ENCODE results near the gene APOC4. TPM values are rescaled to one million over a fixed set of nuclear protein-coding genes. Genes with fewer than 3 reads are reported as not detected.

The APOC4 gene
- total RNA-seq, 1 experiment from 2014 or later = not detected

GRCh38 chr19:44974857-44975256 lies 32.8 kb downstream of the APOC4 start:
- Histone ChIP-seq H3K27me3 (ENCODE audit: insufficient read depth, low read length) (no peaks in the 10 kb centered on the region), H3K9ac (ENCODE audit: low read length) (no peak overlapping the region), H3K9me3 (ENCODE audit: control insufficient read depth in 1 of 2, insufficient read depth in 1 of 2, low read depth in 1 of 2, low read length in 2 of 2) (no peaks in the 10 kb centered on the region), H2AFZ (ENCODE audit: low read depth, low read length, poor library complexity, severe bottlenecking) (no peak overlapping the region), H3K4me2 (ENCODE audit: low read length) (no peak overlapping the region), H3K36me3 (ENCODE audit: control insufficient read depth in 1 of 2, insufficient read depth in 2 of 2, low read length in 2 of 2) (peaks cover 40 to 48% of the 10 kb centered on the region in 2 experiments; a peak in 3 of 4 replicates), H3K9me2 (ENCODE audit: insufficient read depth) (no peaks in the 10 kb centered on the region), H3K79me2 (ENCODE audit: insufficient read depth, low read length) (no peaks in the 10 kb centered on the region), H3K27ac (ENCODE audit: low read depth, low read length) (no peak overlapping the region), H3K4me1 (ENCODE audit: control insufficient read depth in 1 of 2, insufficient read depth in 2 of 2, low read length in 2 of 2) (no peaks in the 10 kb centered on the region), H4K20me1 (ENCODE audit: insufficient read depth) (no peaks in the 10 kb centered on the region), H3K4me3 (replicated peaks in 1 of 2; ENCODE audit: low read depth in 1 of 2, low read length in 2 of 2) (no peak overlapping the region)
- DNase-seq (ENCODE audit: low read depth, low spot score) = no peak
- ChIA-PET POLR2A (interaction anchor here (0.6 kb wide), 1 partner anchor 294 kb away, joined by 3 read pairs; no protein-coding TSS in a partner anchor), CTCF (no interaction called here), RAD21 (ENCODE audit: low non-redundant PET in 1 of 2, low total read pairs in 2 of 2, uncharacterized antibody in 2 of 2, unreplicated experiment in 2 of 2) (no interaction called here)
- BruUV-seq (replicated peaks) = no TSS peak
- intact Hi-C loops (cut with micrococcal nuclease) = no loop called here
- ATAC-seq = no peak
- TF ChIP-seq JUND (IDR thresholded peaks at IDR 0.05) = no peak
- TF ChIP-seq FOSL1 (IDR thresholded peaks at IDR 0.05; ENCODE audit: low read depth) = no peak
- no peak for TF ChIP-seq CTCF (IDR thresholded peaks at IDR 0.05 in 2 of 3, conservative IDR thresholded peaks at IDR 0.05 in 1 of 3; ENCODE audit: borderline replicate concordance in 1 of 3, insufficient read depth in 1 of 3, low read depth in 2 of 3, low read length in 2 of 3)
- TF ChIP-seq SP1 (IDR thresholded peaks at IDR 0.05; ENCODE audit: low read depth) = no peak

GRCh38 chr19:44975444-44975843 lies 33.4 kb downstream of the APOC4 start:
- no peaks in the 10 kb centered on the region for H3K4me1 ChIP-seq (ENCODE audit: control insufficient read depth in 1 of 2, insufficient read depth in 2 of 2, low read length in 2 of 2)
- RAD21 ChIA-PET (ENCODE audit: low non-redundant PET in 1 of 2, low total read pairs in 2 of 2, uncharacterized antibody in 2 of 2, unreplicated experiment in 2 of 2) = no interaction called here
- H3K27ac ChIP-seq (ENCODE audit: low read depth, low read length) = no peak overlapping the region
- CTCF ChIA-PET = no interaction called here
- no TSS peak for BruUV-seq (replicated peaks)
- H3K9me2 ChIP-seq (ENCODE audit: insufficient read depth) = no peaks in the 10 kb centered on the region
- H3K27me3 ChIP-seq (ENCODE audit: insufficient read depth, low read length) = no peaks in the 10 kb centered on the region
- ATAC-seq (no peak), DNase-seq (ENCODE audit: low read depth, low spot score) (no peak)
- H3K79me2 ChIP-seq (ENCODE audit: insufficient read depth, low read length) = no peaks in the 10 kb centered on the region
- H3K4me3 ChIP-seq (replicated peaks in 1 of 2; ENCODE audit: low read depth in 1 of 2, low read length in 2 of 2) = no peak overlapping the region
- no peak overlapping the region for H2AFZ ChIP-seq (ENCODE audit: low read depth, low read length, poor library complexity, severe bottlenecking)
- POLR2A ChIA-PET = interaction anchor here (0.6 kb wide), 1 partner anchor 293 kb away, joined by 3 read pairs; no protein-coding TSS in a partner anchor
- no peaks in the 10 kb centered on the region for H4K20me1 ChIP-seq (ENCODE audit: insufficient read depth)
- H3K9ac ChIP-seq (ENCODE audit: low read length) = no peak overlapping the region
- no peak overlapping the region for H3K4me2 ChIP-seq (ENCODE audit: low read length)
- H3K36me3 ChIP-seq (ENCODE audit: control insufficient read depth in 1 of 2, insufficient read depth in 2 of 2, low read length in 2 of 2) = peaks cover 40 to 49% of the 10 kb centered on the region in 2 experiments; a peak in 3 of 4 replicates
- intact Hi-C loops (cut with micrococcal nuclease) = no loop called here
- no peaks in the 10 kb centered on the region for H3K9me3 ChIP-seq (ENCODE audit: control insufficient read depth in 1 of 2, insufficient read depth in 1 of 2, low read depth in 1 of 2, low read length in 2 of 2)
- TF ChIP-seq JUND (IDR thresholded peaks at IDR 0.05) (no peak), ZNF274 (IDR thresholded peaks at IDR 0.05; ENCODE audit: low read depth, low read length) (no peak), EZH2 (IDR thresholded peaks at IDR 0.05) (no peak), EGR1 (IDR thresholded peaks at IDR 0.05; ENCODE audit: low read depth) (no peak), POLR2AphosphoS5 (IDR thresholded peaks at IDR 0.05; ENCODE audit: low read depth, low read length) (no peak), SRF (IDR thresholded peaks at IDR 0.05; ENCODE audit: low read depth) (no peak), TCF7L2 (IDR thresholded peaks at IDR 0.05; ENCODE audit: borderline replicate concordance, extremely low read depth, insufficient read depth, insufficient read length) (no peak), FOSL1 (IDR thresholded peaks at IDR 0.05; ENCODE audit: low read depth) (no peak), RAD21 (IDR thresholded peaks at IDR 0.05; ENCODE audit: low read depth) (no peak), ATF3 (IDR thresholded peaks at IDR 0.05) (no peak), YY1 (IDR thresholded peaks at IDR 0.05; ENCODE audit: extremely low read depth, insufficient replicate concordance, low read depth, low read length) (no peak), CBX3 (IDR thresholded peaks at IDR 0.05; ENCODE audit: low read depth) (no peak), CTCF (IDR thresholded peaks at IDR 0.05 in 2 of 3, conservative IDR thresholded peaks at IDR 0.05 in 1 of 3; ENCODE audit: borderline replicate concordance in 1 of 3, insufficient read depth in 1 of 3, low read depth in 2 of 3, low read length in 2 of 3) (no peak), EZH2phosphoT487 (IDR thresholded peaks at IDR 0.05; ENCODE audit: borderline replicate concordance) (no peak), ZFX (IDR thresholded peaks at IDR 0.05) (no peak), ELF1 (IDR thresholded peaks at IDR 0.05; ENCODE audit: borderline replicate concordance, low read depth) (no peak)

Measured in HCT116 (cell line).